H1 (cell line): ENCODE results near the gene ESPNL. TPM values are rescaled to one million over a fixed set of nuclear protein-coding genes. Genes with fewer than 3 reads are reported as not detected.

ENCODE experiments used
- CHD2 ChIP-seq: IDR thresholded peaks from 2 replicates; pipeline ENCODE4 v1.6.1; 2012; ENCODE audit warnings: low read length, improper control_type of control experiment
- GTF2F1 ChIP-seq: IDR thresholded peaks from 2 replicates; pipeline ENCODE4 v1.6.1; 2012; ENCODE audit warnings: low read depth, low read length, improper control_type of control experiment, borderline replicate concordance
- JUND ChIP-seq: IDR thresholded peaks from 2 replicates; pipeline ENCODE4 v1.6.1; 2011; ENCODE audit warnings: mild to moderate bottlenecking, improper control_type of control experiment, low read length
- PHF8 ChIP-seq: fragments of 200-600 bp; sonication (generic); conservative IDR thresholded peaks from 2 replicates; pipeline ENCODE4 v1.7.1; 2012; ENCODE audit warnings: low read depth, mild to moderate bottlenecking, inconsistent platforms, low read length, moderate library complexity
- SP1 ChIP-seq: IDR thresholded peaks from 2 replicates; pipeline ENCODE4 v1.6.1; 2011; ENCODE audit warnings: low read depth, low read length
- TBP ChIP-seq: IDR thresholded peaks from 2 replicates; pipeline ENCODE4 v1.6.1; 2011; ENCODE audit warnings: low read depth, low read length, improper control_type of control experiment
- polyA plus RNA-seq, 7 experiments: library from polyadenylated mRNA; depleted of rRNA in 3 of 7; stranded (reverse) in 5 of 7; unstranded in 2 of 7; fragments of >200 nt in 5 of 7; fragments of 200-250 nt in 2 of 7; gene quantifications; 1 replicate in 5 of 7; 2 replicates in 1 of 7; 4 replicates in 1 of 7; pipeline versions ENCODE4 v1.2.1 to v1.2.3, GENCODE V29; 2011 to 2013; ENCODE audit warnings: missing spikeins in 2 of 7, mixed read lengths in 2 of 7
- total RNA-seq: library from RNA; stranded (reverse); fragmentation: NEBNext Ultra II Directional; extraction: Animal tissue kit (Norgen Biotek cat#: 25700); gene quantifications from 2 replicates; pipeline ENCODE4 v1.2.1, GENCODE V29; 2021

ESPNL gene
- total and polyA plus RNA-seq, 2 of the 8 experiments (the other 6 are each of a cell fraction or from before 2014, with no cell fraction given), result 0.68 to 1.3 TPM

DNA sequence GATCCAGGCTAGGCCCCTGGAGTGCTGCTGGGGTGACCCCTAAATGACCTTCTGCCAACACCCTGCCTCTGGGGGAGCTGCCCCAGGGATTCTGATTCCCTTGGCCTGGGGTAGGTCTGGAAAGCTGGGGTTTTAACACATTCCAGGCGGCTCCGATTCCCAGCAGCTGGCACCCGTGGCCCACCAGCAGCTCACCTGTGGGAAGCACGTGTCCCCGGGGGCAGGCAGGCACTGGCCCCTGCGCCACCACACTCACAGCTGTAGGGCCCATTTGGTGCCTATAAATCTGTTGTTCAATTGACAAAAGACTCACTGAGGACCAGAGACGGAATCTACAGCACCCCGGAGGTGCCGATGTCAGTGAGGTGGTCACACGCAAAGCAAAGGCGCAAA lies 34.2 kb downstream of the ESPNL start (continued):
- TF ChIP-seq PHF8 (no peak), GTF2F1 (no peak), SP1 (no peak), CHD2 (no peak), TBP (no peak), JUND (no peak)
